ENCODE data around the gene VIPR2. TPM values are rescaled to one million over a fixed set of nuclear protein-coding genes. Genes with fewer than 3 reads are reported as not detected.

VIPR2 gene
- total RNA-seq, 1 experiment from 2014 or later, result not detected

DNA sequence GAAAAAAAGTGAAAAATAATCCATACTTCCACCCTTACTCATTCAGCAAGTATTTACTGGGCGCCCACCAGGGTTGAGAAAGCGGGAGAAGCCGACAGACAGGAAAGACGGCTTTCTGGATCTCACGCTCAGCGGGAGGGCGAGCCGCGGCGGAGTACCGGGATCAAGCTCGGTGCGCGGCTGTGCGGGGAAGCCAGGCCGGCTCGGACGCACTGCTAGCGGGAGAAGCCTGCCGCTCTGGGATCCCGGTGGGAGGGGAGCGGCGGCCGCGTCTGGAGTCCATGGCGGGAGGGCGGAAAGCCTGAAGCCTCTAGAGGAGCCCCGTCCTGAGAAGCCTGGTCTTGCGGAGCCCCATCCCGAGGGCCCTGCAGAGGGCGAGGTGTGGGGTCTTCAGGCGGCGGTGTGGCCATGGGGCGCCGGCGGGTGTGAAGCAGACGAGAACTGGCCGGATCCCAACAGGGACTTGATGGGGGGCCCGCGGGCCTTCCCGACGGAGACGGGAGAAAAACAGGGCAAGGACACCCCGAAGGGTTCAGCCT, 82.9 kb downstream of the VIPR2 start:
- Mint-ChIP-seq H3K9me3 (ENCODE audit: unreplicated experiment) (no peaks in the 10 kb centered on the region), H3K36me3 (ENCODE audit: insufficient read depth, unreplicated experiment) (no peaks in the 10 kb centered on the region), H3K27ac (ENCODE audit: low read depth, unreplicated experiment) (no peak overlapping the region), H3K4me1 (ENCODE audit: insufficient read depth, unreplicated experiment) (no peaks in the 10 kb centered on the region), H3K4me3 (ENCODE audit: unreplicated experiment) (no peak overlapping the region), H3K27me3 (ENCODE audit: insufficient read depth, unreplicated experiment) (no peaks in the 10 kb centered on the region)
- ChIA-PET POLR2A (interaction anchor here (0.6 to 1.1 kb wide), 2 partner anchors 9 to 11 kb away, joined by 3 to 5 read pairs; no protein-coding TSS in a partner anchor), CTCF (no interaction called here)
- no peak for DNase-seq (ENCODE audit: unreplicated experiment)
- no TSS peak for BruUV-seq (replicated peaks)
- TF ChIP-seq, protein P1, sequence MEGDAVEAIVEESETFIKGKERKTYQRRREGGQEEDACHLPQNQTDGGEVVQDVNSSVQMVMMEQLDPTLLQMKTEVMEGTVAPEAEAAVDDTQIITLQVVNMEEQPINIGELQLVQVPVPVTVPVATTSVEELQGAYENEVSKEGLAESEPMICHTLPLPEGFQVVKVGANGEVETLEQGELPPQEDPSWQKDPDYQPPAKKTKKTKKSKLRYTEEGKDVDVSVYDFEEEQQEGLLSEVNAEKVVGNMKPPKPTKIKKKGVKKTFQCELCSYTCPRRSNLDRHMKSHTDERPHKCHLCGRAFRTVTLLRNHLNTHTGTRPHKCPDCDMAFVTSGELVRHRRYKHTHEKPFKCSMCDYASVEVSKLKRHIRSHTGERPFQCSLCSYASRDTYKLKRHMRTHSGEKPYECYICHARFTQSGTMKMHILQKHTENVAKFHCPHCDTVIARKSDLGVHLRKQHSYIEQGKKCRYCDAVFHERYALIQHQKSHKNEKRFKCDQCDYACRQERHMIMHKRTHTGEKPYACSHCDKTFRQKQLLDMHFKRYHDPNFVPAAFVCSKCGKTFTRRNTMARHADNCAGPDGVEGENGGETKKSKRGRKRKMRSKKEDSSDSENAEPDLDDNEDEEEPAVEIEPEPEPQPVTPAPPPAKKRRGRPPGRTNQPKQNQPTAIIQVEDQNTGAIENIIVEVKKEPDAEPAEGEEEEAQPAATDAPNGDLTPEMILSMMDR (IDR thresholded peaks at IDR 0.05; ENCODE audit: unreplicated experiment), result no peak
- intact Hi-C loops (cut with micrococcal nuclease), result no loop called here

- TF ChIP-seq, protein P1 (IDR thresholded peaks at IDR 0.05; ENCODE audit: unreplicated experiment), result no peak
- H3K4me1 Mint-ChIP-seq (ENCODE audit: insufficient read depth, unreplicated experiment), result no peaks in the 10 kb centered on the region
- intact Hi-C loops (cut with micrococcal nuclease), result no loop called here
- no peaks in the 10 kb centered on the region for H3K27me3 Mint-ChIP-seq (ENCODE audit: insufficient read depth, unreplicated experiment)
- BruUV-seq (replicated peaks), result no TSS peak
- H3K9me3 Mint-ChIP-seq (ENCODE audit: unreplicated experiment), result no peaks in the 10 kb centered on the region
- no peak overlapping the region for H3K27ac Mint-ChIP-seq (ENCODE audit: low read depth, unreplicated experiment)
- POLR2A ChIA-PET, result interaction anchor here (0.6 kb wide), 2 partner anchors 9 to 17 kb away, joined by 3 read pairs; no protein-coding TSS in a partner anchor
- H3K36me3 Mint-ChIP-seq (ENCODE audit: insufficient read depth, unreplicated experiment), result no peaks in the 10 kb centered on the region
- CTCF ChIA-PET, result no interaction called here
- no peak for DNase-seq (ENCODE audit: unreplicated experiment)
- no peak overlapping the region for H3K4me3 Mint-ChIP-seq (ENCODE audit: unreplicated experiment)
Measured at GRCh38 chr7:159061209-159061608, 83.5 kb downstream of the VIPR2 start.

DNA sequence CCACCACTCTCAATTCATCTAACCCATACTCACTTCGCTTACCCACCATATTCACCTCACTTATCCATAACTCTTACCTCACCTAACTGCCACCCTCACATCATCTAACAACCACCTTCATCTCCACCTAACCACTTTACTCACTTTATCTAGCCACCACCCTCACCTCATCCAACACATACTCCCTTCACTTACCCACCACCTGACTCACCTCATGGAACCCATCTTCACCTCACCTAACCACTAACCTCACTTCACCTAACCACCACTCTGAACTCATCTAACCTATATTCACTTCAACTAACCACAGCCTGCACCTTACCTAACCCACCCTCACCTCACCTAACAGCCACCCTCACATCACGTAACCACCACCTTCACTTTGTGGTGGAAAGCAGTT, 84.2 kb downstream of the VIPR2 start:
- BruUV-seq (replicated peaks), result no TSS peak
- POLR2A ChIA-PET, result no interaction called here
- CTCF ChIA-PET, result no interaction called here
- TF ChIP-seq, protein P1 (IDR thresholded peaks at IDR 0.05; ENCODE audit: unreplicated experiment), result no peak
- no peak for DNase-seq (ENCODE audit: unreplicated experiment)
- H3K27ac Mint-ChIP-seq (ENCODE audit: low read depth, unreplicated experiment), result no peak overlapping the region
- no peaks in the 10 kb centered on the region for H3K9me3 Mint-ChIP-seq (ENCODE audit: unreplicated experiment)
- intact Hi-C loops (cut with micrococcal nuclease), result no loop called here
- no peaks in the 10 kb centered on the region for H3K27me3 Mint-ChIP-seq (ENCODE audit: insufficient read depth, unreplicated experiment)
- H3K4me1 Mint-ChIP-seq (ENCODE audit: insufficient read depth, unreplicated experiment), result no peaks in the 10 kb centered on the region
- no peak overlapping the region for H3K4me3 Mint-ChIP-seq (ENCODE audit: unreplicated experiment)
- no peaks in the 10 kb centered on the region for H3K36me3 Mint-ChIP-seq (ENCODE audit: insufficient read depth, unreplicated experiment)

DNA sequence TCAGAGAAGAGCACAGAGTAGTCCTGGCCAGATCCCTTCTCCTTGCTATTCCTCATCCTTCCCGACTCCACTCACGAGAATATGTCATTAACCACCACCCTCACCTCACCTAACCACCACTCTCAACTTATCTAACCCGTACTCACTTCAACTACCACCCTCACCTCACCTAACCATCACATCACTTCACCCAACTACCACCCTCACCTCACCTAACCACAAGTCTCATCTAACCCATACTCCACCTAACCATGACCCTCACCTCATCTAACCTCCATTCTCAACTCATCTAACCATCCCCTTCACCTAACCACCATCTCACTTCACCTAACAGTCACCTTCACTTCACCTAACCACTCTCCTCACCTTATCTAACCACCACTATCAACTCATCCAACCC, 85.0 kb downstream of the VIPR2 start:
- Mint-ChIP-seq H3K27ac (ENCODE audit: low read depth, unreplicated experiment) (no peak overlapping the region), H3K9me3 (ENCODE audit: unreplicated experiment) (no peaks in the 10 kb centered on the region), H3K4me1 (ENCODE audit: insufficient read depth, unreplicated experiment) (no peaks in the 10 kb centered on the region), H3K4me3 (ENCODE audit: unreplicated experiment) (no peak overlapping the region), H3K27me3 (ENCODE audit: insufficient read depth, unreplicated experiment) (no peaks in the 10 kb centered on the region), H3K36me3 (ENCODE audit: insufficient read depth, unreplicated experiment) (no peaks in the 10 kb centered on the region)
- POLR2A ChIA-PET, result no interaction called here
- DNase-seq (ENCODE audit: unreplicated experiment), result no peak
- TF ChIP-seq, protein P1 (IDR thresholded peaks at IDR 0.05; ENCODE audit: unreplicated experiment), result no peak
- intact Hi-C loops (cut with micrococcal nuclease), result no loop called here
- CTCF ChIA-PET, result no interaction called here
- BruUV-seq (replicated peaks), result no TSS peak
